Ovary (tissue), 10 donors: ENCODE results near the gene KIF7. TPM values are rescaled to one million over a fixed set of nuclear protein-coding genes. Genes with fewer than 3 reads are reported as not detected.
A peak's percentile ranks its signal among the peaks of the same experiment; 100 is the strongest.

ENCODE experiments used
- DNase-seq, 5 donors: peaks; one replicate each; pipeline ENCODE4 v3.0.0-alpha.2; 2019 to 2020
- H3K27ac ChIP-seq, 2 donors: fragments of 200-600 bp; one replicate each; pipeline versions ENCODE4 v1.5.1 to v1.8.0; 2019 to 2022
- H3K27me3 ChIP-seq: fragments of 200-600 bp; one replicate; pipeline ENCODE4 v1.8.0; 2022
- H3K36me3 ChIP-seq: fragments of 200-600 bp; sonication (generic); one replicate; pipeline ENCODE4 v1.5.1; 2019
- H3K4me1 ChIP-seq: one replicate; pipeline ENCODE4 v1.8.1; 2013; ENCODE audit warnings: mild to moderate bottlenecking, moderate library complexity; ENCODE audit not compliant: insufficient read depth
- H3K4me3 ChIP-seq: fragments of 200-600 bp; sonication (generic); one replicate; pipeline ENCODE4 v1.5.1; 2017
- H3K9me3 ChIP-seq, 2 donors: fragments of 200-600 bp in 1 of 2; sonication (generic) in 1 of 2; one replicate each; pipeline versions ENCODE4 v1.5.1 to v1.8.1; 2013 to 2019; ENCODE audit warnings: mild to moderate bottlenecking in 1 of 2, moderate library complexity in 1 of 2
- CTCF ChIP-seq, 3 donors: fragments of 450-650 bp in 2 of 3; fragments of 200-600 bp in 1 of 3; IDR thresholded peaks; one replicate each; pipeline versions ENCODE4 v1.5.1 to v1.8.0; 2016 to 2022; ENCODE audit warnings: antibody characterized with exemption in 3 of 3, mild to moderate bottlenecking in 1 of 3
- EP300 ChIP-seq: sonication (generic); formaldehyde crosslinking; IDR thresholded peaks from one replicate; pipeline ENCODE4 v1.6.1; 2017; ENCODE audit warnings: antibody characterized with exemption
- POLR2A ChIP-seq: fragments of 450-650 bp; IDR thresholded peaks from one replicate; pipeline ENCODE4 v1.6.1; 2017; ENCODE audit warnings: antibody characterized with exemption, mild to moderate bottlenecking, moderate library complexity
- WGBS, 3 donors: extraction: QIAGEN DNeasy Blood & Tissue Kit in 1 of 3; methylation state at CpG; one replicate each; pipeline versions ENCODE4 v1.1.5 to v1.1.7; 2013 to 2017; 5-methylcytosine and 5-hydroxymethylcytosine counted together
- intact Hi-C, 4 donors: fragments of 100-400 bp; cut with DNase I; formaldehyde crosslinking; loops; one replicate each; pipeline versions ENCODE4 v1.11.0 to v1.15.1; 2022 to 2023
- long read RNA-seq, 3 donors: library from polyadenylated mRNA in 2 of 3; unstranded in 2 of 3; transcript quantifications; one replicate each; pipeline ENCODE4 v2.0.0 and lab custom pipeline, GENCODE V29; 2021 to 2026
- polyA plus RNA-seq, 2 donors: library from polyadenylated mRNA; stranded (reverse); fragments of 200-250 nt in 1 of 2; fragments of 350-450 nt in 1 of 2; fragmentation: Illumina TruSeq in 1 of 2; extraction: RNeasy Lipid Tissue Mini Kit (QIAGEN cat#74804) in 1 of 2; gene quantifications; one replicate each; pipeline ENCODE4 v1.2.3, GENCODE V29; 2013 to 2014
- total RNA-seq, 7 donors: library from RNA; depleted of rRNA in 2 of 7; stranded (reverse); fragments of >200 nt in 2 of 7; fragmentation: NEBNext Ultra II Directional in 3 of 7; extraction: Animal tissue kit (Norgen Biotek cat#: 25700) in 3 of 7; gene quantifications; one replicate each; pipeline versions ENCODE4 v1.1.0 to v1.2.4, GENCODE V29; 2016 to 2023
- donor health status: DM: no; HTN: no; CAD: no; lungs with moderate emphysema.
- donor health status: DM: no; HTN: no; CAD: no.
- donor health status: Bipolar disorder and iron deficiency.
- donor health status: DM: yes; HTN: yes; CAD: no.
- donor health status: DM: no; HTN: no; CAD: no.
- donor health status: DM: yes; HTN: yes; CAD: no.

The KIF7 gene, protein sequence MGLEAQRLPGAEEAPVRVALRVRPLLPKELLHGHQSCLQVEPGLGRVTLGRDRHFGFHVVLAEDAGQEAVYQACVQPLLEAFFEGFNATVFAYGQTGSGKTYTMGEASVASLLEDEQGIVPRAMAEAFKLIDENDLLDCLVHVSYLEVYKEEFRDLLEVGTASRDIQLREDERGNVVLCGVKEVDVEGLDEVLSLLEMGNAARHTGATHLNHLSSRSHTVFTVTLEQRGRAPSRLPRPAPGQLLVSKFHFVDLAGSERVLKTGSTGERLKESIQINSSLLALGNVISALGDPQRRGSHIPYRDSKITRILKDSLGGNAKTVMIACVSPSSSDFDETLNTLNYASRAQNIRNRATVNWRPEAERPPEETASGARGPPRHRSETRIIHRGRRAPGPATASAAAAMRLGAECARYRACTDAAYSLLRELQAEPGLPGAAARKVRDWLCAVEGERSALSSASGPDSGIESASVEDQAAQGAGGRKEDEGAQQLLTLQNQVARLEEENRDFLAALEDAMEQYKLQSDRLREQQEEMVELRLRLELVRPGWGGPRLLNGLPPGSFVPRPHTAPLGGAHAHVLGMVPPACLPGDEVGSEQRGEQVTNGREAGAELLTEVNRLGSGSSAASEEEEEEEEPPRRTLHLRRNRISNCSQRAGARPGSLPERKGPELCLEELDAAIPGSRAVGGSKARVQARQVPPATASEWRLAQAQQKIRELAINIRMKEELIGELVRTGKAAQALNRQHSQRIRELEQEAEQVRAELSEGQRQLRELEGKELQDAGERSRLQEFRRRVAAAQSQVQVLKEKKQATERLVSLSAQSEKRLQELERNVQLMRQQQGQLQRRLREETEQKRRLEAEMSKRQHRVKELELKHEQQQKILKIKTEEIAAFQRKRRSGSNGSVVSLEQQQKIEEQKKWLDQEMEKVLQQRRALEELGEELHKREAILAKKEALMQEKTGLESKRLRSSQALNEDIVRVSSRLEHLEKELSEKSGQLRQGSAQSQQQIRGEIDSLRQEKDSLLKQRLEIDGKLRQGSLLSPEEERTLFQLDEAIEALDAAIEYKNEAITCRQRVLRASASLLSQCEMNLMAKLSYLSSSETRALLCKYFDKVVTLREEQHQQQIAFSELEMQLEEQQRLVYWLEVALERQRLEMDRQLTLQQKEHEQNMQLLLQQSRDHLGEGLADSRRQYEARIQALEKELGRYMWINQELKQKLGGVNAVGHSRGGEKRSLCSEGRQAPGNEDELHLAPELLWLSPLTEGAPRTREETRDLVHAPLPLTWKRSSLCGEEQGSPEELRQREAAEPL (N-terminal part only)
- total RNA-seq (10 to 100 TPM in 6 of 7 donors, 1 to 10 TPM in 1; 4.3 to 16.3 (median 12.8) TPM), polyA plus RNA-seq (1 to 10 TPM; 1.5 to 9.0 TPM)
- long read RNA-seq, donor 1, partial matches to known transcripts: 17 of 26 reads
- long read RNA-seq, donor 1, other reads (novel, unspliced or antisense): 9 of 26 reads
- long read RNA-seq, donor 2: 0 reads
- long read RNA-seq, donor 3, full-length matches to known transcripts: 9 of 79 reads
- long read RNA-seq, donor 3, partial matches to known transcripts: 22 of 79 reads
- long read RNA-seq, donor 3, other reads (novel, unspliced or antisense): 48 of 79 reads

GRCh38 chr15:89654847-89655805 lies at the start of gene KIF7:
Gene KIF7 (minus strand): TSS chr15:89655467. CDS start chr15:89652930, 2,537 bp downstream.
- no peaks in the 10 kb centered on the region for H3K27me3 ChIP-seq
- TF ChIP-seq EP300 (no peak), POLR2A (no peak)
- peak within 1 kb of the TSS; percentile 51 for H3K4me3 ChIP-seq
- peak; percentile 48 to 74 (median 61) for DNase-seq
- H3K36me3 ChIP-seq: no peaks in the 10 kb centered on the region
- WGBS, 3 donors: 1% methylated on average over 70 to 87 of the region's 87 CpGs
- no peaks in the 10 kb centered on the region for H3K9me3 ChIP-seq
- intact Hi-C loops: no loop called here
- H3K4me1 ChIP-seq: peaks cover 4% of the 10 kb centered on the region
- H3K27ac ChIP-seq: peak within 1 kb of the TSS in 1 of 2 donors; percentile 55

GRCh38 chr15:89704411-89704810 lies 49.1 kb upstream of the KIF7 start:
- H3K36me3 ChIP-seq: no peaks in the 10 kb centered on the region
- intact Hi-C loops: no loop called here
- H3K4me3 ChIP-seq: no peak overlapping the region
- H3K4me1 ChIP-seq: no peaks in the 10 kb centered on the region
- DNase-seq: no peak
- no peaks in the 10 kb centered on the region for H3K27me3 ChIP-seq
- no peak for TF ChIP-seq CTCF (IDR thresholded peaks at IDR 0.05)
- no peak for TF ChIP-seq POLR2A
- TF ChIP-seq EP300: no peak
- H3K27ac ChIP-seq: no peak overlapping the region
- no peaks in the 10 kb centered on the region for H3K9me3 ChIP-seq

- intact Hi-C loops: no loop called here
- H3K27ac ChIP-seq: no peak overlapping the region
- no peaks in the 10 kb centered on the region for H3K27me3 ChIP-seq
- no peak for TF ChIP-seq CTCF (IDR thresholded peaks at IDR 0.05)
- no peak for TF ChIP-seq EP300
- no peak for TF ChIP-seq POLR2A
- no peaks in the 10 kb centered on the region for H3K9me3 ChIP-seq
- DNase-seq: no peak
- no peaks in the 10 kb centered on the region for H3K4me1 ChIP-seq
- 63 to 73% (median 72%) methylated on average over 1 of the region's 1 CpG for WGBS, 3 donors
- H3K36me3 ChIP-seq: no peaks in the 10 kb centered on the region
- H3K4me3 ChIP-seq: no peak overlapping the region
Observed at GRCh38 chr15:89695198-89695597, 39.9 kb upstream of the KIF7 start.

DNA sequence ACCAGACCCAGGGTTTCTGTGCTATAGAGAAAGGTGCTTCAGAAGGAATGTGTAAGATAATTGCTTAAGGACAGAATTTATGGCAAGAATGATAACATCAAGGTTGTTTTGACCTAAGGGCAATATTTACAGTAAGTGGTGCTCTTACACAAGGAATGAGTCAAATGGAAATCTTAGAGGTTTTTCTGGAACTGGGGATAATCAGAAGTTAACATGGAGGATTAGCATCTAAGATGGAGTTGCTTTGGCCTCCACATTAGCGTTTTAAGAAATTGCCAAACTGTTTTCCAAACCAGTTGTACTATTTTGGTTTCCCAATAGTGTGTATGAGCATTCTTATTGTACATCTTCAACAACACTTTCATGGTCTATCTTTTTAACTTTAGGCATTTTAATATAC lies 38.4 kb upstream of the KIF7 start:
- Histone ChIP-seq H3K36me3 (no peaks in the 10 kb centered on the region), H3K27ac (no peak overlapping the region), H3K4me1 (peaks cover 5% of the 10 kb centered on the region), H3K9me3 (no peaks in the 10 kb centered on the region), H3K4me3 (no peak overlapping the region), H3K27me3 (no peaks in the 10 kb centered on the region)
- 80 to 85% (median 83%) methylated on average over 1 of the region's 1 CpG for WGBS, 3 donors
- TF ChIP-seq POLR2A: no peak
- no peak for TF ChIP-seq EP300
- no peak for TF ChIP-seq CTCF (IDR thresholded peaks at IDR 0.05)
- DNase-seq: no peak
- intact Hi-C loops: no loop called here
